SJSA1 (cell line): ENCODE results near the gene PON3. TPM values are rescaled to one million over a fixed set of nuclear protein-coding genes. Genes with fewer than 3 reads are reported as not detected.

Experiments used
- DNase-seq, 2 experiments: peaks; one replicate each; pipeline ENCODE4 v3.0.0-alpha.2; 2015 to 2020; ENCODE audit warnings: low spot score in 2 of 2, low read depth in 1 of 2
- H3K27ac ChIP-seq: fragments of 250-450 bp; sonication (Bioruptor Pico); 2 replicates; pipeline ENCODE4 v1.5.1; 2020; ENCODE audit warnings: mild to moderate bottlenecking, moderate library complexity
- H3K27me3 ChIP-seq: fragments of 250-450 bp; sonication (Bioruptor Pico); replicated peaks from 2 replicates; pipeline ENCODE4 v1.5.1; 2020; ENCODE audit warnings: mild to moderate bottlenecking, moderate library complexity
- H3K36me3 ChIP-seq: fragments of 250-450 bp; sonication (Bioruptor Pico); 2 replicates; pipeline ENCODE4 v1.5.1; 2020; ENCODE audit warnings: mild to moderate bottlenecking
- H3K4me1 ChIP-seq: fragments of 250-450 bp; sonication (Bioruptor Pico); replicated peaks from 2 replicates; pipeline ENCODE4 v1.6.1; 2021; ENCODE audit warnings: mild to moderate bottlenecking
- H3K4me3 ChIP-seq: fragments of 250-450 bp; sonication (Bioruptor Pico); 2 replicates; pipeline ENCODE4 v1.5.1; 2020; ENCODE audit warnings: mild to moderate bottlenecking
- H3K9me3 ChIP-seq: fragments of 250-450 bp; sonication (Bioruptor Pico); replicated peaks from 2 replicates; pipeline ENCODE4 v1.5.1; 2020; ENCODE audit warnings: mild to moderate bottlenecking
- total RNA-seq: library from RNA; depleted of rRNA; stranded (reverse); fragments of >200 nt; shearing (Covaris generic); gene quantifications from 2 replicates; pipeline ENCODE4 v1.2.3, GENCODE V29; 2014; rRNA removed

The PON3 gene
- not detected in 2 replicates for total RNA-seq

- no peak for DNase-seq
- no peaks in the 10 kb centered on the region for H3K27me3 ChIP-seq
- no peaks in the 10 kb centered on the region for H3K9me3 ChIP-seq
- H3K4me3 ChIP-seq: no peak within 1 kb of the TSS
- no peaks in the 10 kb centered on the region for H3K36me3 ChIP-seq
- no peak within 1 kb of the TSS for H3K27ac ChIP-seq
- no peaks in the 10 kb centered on the region for H3K4me1 ChIP-seq
Observed at GRCh38 chr7:95396136-95397032, at the start of gene PON3. Gene PON3 (minus strand): TSS chr7:95396375. CDS start chr7:95396350, 25 bp downstream.

- Histone ChIP-seq H3K4me1 (no peaks in the 10 kb centered on the region), H3K9me3 (no peaks in the 10 kb centered on the region), H3K36me3 (no peaks in the 10 kb centered on the region), H3K27me3 (0 out of 2 replicates have a peak, but pooled peaks cover 5% of the 10 kb centered on the region), H3K4me3 (no peak overlapping the region), H3K27ac (no peak overlapping the region)
- no peak for DNase-seq
Observed at GRCh38 chr7:95444796-95445195, 48.6 kb upstream of the PON3 start.

- no peaks in the 10 kb centered on the region for H3K27me3 ChIP-seq
- no peaks in the 10 kb centered on the region for H3K9me3 ChIP-seq
- DNase-seq: no peak
Observed at GRCh38 chr7:95441042-95441823, 45.1 kb upstream of the PON3 start.

GRCh38 chr7:95440394-95441038 is 44.3 kb upstream of the PON3 start:
- no peak overlapping the region for H3K4me3 ChIP-seq
- H3K4me1 ChIP-seq: peaks cover 1% of the 10 kb centered on the region
- no peaks in the 10 kb centered on the region for H3K36me3 ChIP-seq
- H3K9me3 ChIP-seq: no peaks in the 10 kb centered on the region
- no peaks in the 10 kb centered on the region for H3K27me3 ChIP-seq
- DNase-seq: no peak
- H3K27ac ChIP-seq: no peak overlapping the region

More at GRCh38 chr7:95441042-95441823, 45.1 kb upstream of the PON3 start:
- no peaks in the 10 kb centered on the region for H3K4me1 ChIP-seq
- no peak overlapping the region for H3K4me3 ChIP-seq
- no peak overlapping the region for H3K27ac ChIP-seq
- no peaks in the 10 kb centered on the region for H3K36me3 ChIP-seq

- no peak overlapping the region for H3K27ac ChIP-seq
- H3K36me3 ChIP-seq: 0 out of 2 replicates have a peak, but pooled peaks cover 3% of the 10 kb centered on the region
- H3K27me3 ChIP-seq: no peaks in the 10 kb centered on the region
- no peaks in the 10 kb centered on the region for H3K9me3 ChIP-seq
- H3K4me3 ChIP-seq: no peak overlapping the region
- H3K4me1 ChIP-seq: peaks cover 14% of the 10 kb centered on the region
- DNase-seq: no peak
Observed at GRCh38 chr7:95436407-95436806, 40.2 kb upstream of the PON3 start.

GRCh38 chr7:95435422-95435780 is 39.2 kb upstream of the PON3 start:
- Histone ChIP-seq H3K27me3 (no peaks in the 10 kb centered on the region), H3K27ac (peak overlapping the region; percentile 79), H3K36me3 (0 out of 2 replicates have a peak, but pooled peaks cover 3% of the 10 kb centered on the region), H3K9me3 (no peaks in the 10 kb centered on the region), H3K4me1 (peaks cover 14% of the 10 kb centered on the region), H3K4me3 (peak overlapping the region; percentile 76)
- no peak for DNase-seq

GRCh38 chr7:95434557-95435421 is 38.6 kb upstream of the PON3 start, which contains the start of gene PON2:
Gene PON2 (minus strand): TSS chr7:95435028. CDS start chr7:95434951, 77 bp downstream.
- Histone ChIP-seq H3K4me1 (peaks cover 14% of the 10 kb centered on the region), H3K4me3 (peak within 1 kb of the TSS; percentile 76), H3K36me3 (0 out of 2 replicates have a peak, but pooled peaks cover 3% of the 10 kb centered on the region), H3K27ac (peak within 1 kb of the TSS; percentile 79), H3K27me3 (no peaks in the 10 kb centered on the region), H3K9me3 (no peaks in the 10 kb centered on the region)
- peak; percentile 84 to 88 for DNase-seq

- peaks cover 7% of the 10 kb centered on the region; the same call in 1 of the 2 replicates for H3K36me3 ChIP-seq
- peak overlapping the region; percentile 79 for H3K27ac ChIP-seq
- peaks cover 14% of the 10 kb centered on the region for H3K4me1 ChIP-seq
- no peak for DNase-seq
- no peaks in the 10 kb centered on the region for H3K9me3 ChIP-seq
- no peaks in the 10 kb centered on the region for H3K27me3 ChIP-seq
- H3K4me3 ChIP-seq: peak overlapping the region; percentile 76
Observed at GRCh38 chr7:95433952-95434556, 37.9 kb upstream of the PON3 start.

- peaks cover 14% of the 10 kb centered on the region for H3K4me1 ChIP-seq
- H3K4me3 ChIP-seq: no peak overlapping the region
- no peaks in the 10 kb centered on the region for H3K27me3 ChIP-seq
- no peak for DNase-seq
- no peaks in the 10 kb centered on the region for H3K9me3 ChIP-seq
- peaks cover 7% of the 10 kb centered on the region; the same call in 1 of the 2 replicates for H3K36me3 ChIP-seq
- no peak overlapping the region for H3K27ac ChIP-seq
Observed at GRCh38 chr7:95433129-95433528, 37.0 kb upstream of the PON3 start.

GRCh38 chr7:95432606-95433005 is 36.4 kb upstream of the PON3 start:
- Histone ChIP-seq H3K4me3 (no peak overlapping the region), H3K36me3 (peaks cover 7% of the 10 kb centered on the region; the same call in 1 of the 2 replicates), H3K27me3 (no peaks in the 10 kb centered on the region), H3K4me1 (peaks cover 14% of the 10 kb centered on the region), H3K9me3 (no peaks in the 10 kb centered on the region), H3K27ac (no peak overlapping the region)
- DNase-seq: no peak

- no peak overlapping the region for H3K4me3 ChIP-seq
- H3K9me3 ChIP-seq: no peaks in the 10 kb centered on the region
- no peak for DNase-seq
- H3K27me3 ChIP-seq: no peaks in the 10 kb centered on the region
- peaks cover 14% of the 10 kb centered on the region for H3K4me1 ChIP-seq
- H3K27ac ChIP-seq: no peak overlapping the region
- H3K36me3 ChIP-seq: peaks cover 7% of the 10 kb centered on the region; the same call in 1 of the 2 replicates
Observed at GRCh38 chr7:95430864-95431263, 34.7 kb upstream of the PON3 start.

- Histone ChIP-seq H3K4me3 (no peak overlapping the region), H3K36me3 (peaks cover 7% of the 10 kb centered on the region; the same call in 1 of the 2 replicates), H3K4me1 (peaks cover 10% of the 10 kb centered on the region), H3K27ac (no peak overlapping the region), H3K9me3 (no peaks in the 10 kb centered on the region), H3K27me3 (no peaks in the 10 kb centered on the region)
- no peak for DNase-seq
Observed at GRCh38 chr7:95429241-95429990, 33.2 kb upstream of the PON3 start.
